Measurements from ENCODE around the gene FIZ1.

The FIZ1 gene

GRCh38 chr19:55542292-55542855 is 56.9 kb downstream of the FIZ1 start:
- Histone ChIP-seq H4K20me1 (ENCODE audit: insufficient read depth, low read length) (no peaks in the 10 kb centered on the region), H3K9ac (ENCODE audit: low read length) (no peak overlapping the region), H3K27me3 (replicated peaks; ENCODE audit: insufficient read depth, low read length) (peaks cover 79% of the 10 kb centered on the region), H3K36me3 (replicated peaks; ENCODE audit: insufficient read depth, low read length) (no peaks in the 10 kb centered on the region), H3K4me2 (ENCODE audit: low read depth, low read length) (no peak overlapping the region), H2AFZ (ENCODE audit: low read length) (no peak overlapping the region), H3F3A (ENCODE audit: insufficient read depth, low read length) (no peaks in the 10 kb centered on the region), H3K9me2 (replicated peaks; ENCODE audit: insufficient read depth, low read length) (no peaks in the 10 kb centered on the region), H3K4me3 (ENCODE audit: low read length) (no peak overlapping the region), H3K79me2 (ENCODE audit: low read length) (no peaks in the 10 kb centered on the region), H3K9me3 (replicated peaks; ENCODE audit: insufficient read depth, low read length) (no peaks in the 10 kb centered on the region), H3K4me1 (ENCODE audit: low read length) (no peaks in the 10 kb centered on the region), H3K27ac (ENCODE audit: low read length) (no peak overlapping the region)
- TF ChIP-seq EZH2 (optimal IDR thresholded peaks at IDR 0.05; ENCODE audit: low read depth, low read length) (no peak), CTCF (IDR thresholded peaks at IDR 0.05; ENCODE audit: low read length) (no peak), EZH2phosphoT487 (IDR thresholded peaks at IDR 0.05; ENCODE audit: low read length) (no peak)
- DNase-seq, result no peak
